NCI-H1417 (cell line): ENCODE measurements around the gene MXD1.
"Not testable (repeated sequence)": the region's sequence is repeated elsewhere in the genome, so short reads cannot be mapped to it uniquely, and the experiment has no call there.

Experiments used
- DNase-seq, 3 experiments: peaks; one replicate each; lab custom pipeline; 2025; lab: John Stamatoyannopoulos, UW

MXD1 gene

GRCh38 chr2:69933839-69934613, 19.1 kb downstream of the MXD1 start:
- no peak for DNase-seq

DNA sequence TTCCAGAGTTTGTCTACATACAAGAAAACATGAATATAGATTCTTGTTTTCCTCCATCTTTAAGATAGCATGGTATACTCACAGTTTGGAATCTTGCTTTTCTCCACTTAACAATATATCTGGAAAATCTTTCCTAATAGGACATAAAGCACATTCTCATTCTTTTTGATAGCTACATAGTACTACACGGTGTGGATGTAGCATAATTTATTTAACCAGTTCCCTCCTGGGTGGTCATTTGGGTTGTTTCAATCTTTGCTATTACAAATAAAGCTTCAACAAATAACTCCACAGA, 19.7 kb downstream of the MXD1 start:
- DNase-seq: no peak

DNA sequence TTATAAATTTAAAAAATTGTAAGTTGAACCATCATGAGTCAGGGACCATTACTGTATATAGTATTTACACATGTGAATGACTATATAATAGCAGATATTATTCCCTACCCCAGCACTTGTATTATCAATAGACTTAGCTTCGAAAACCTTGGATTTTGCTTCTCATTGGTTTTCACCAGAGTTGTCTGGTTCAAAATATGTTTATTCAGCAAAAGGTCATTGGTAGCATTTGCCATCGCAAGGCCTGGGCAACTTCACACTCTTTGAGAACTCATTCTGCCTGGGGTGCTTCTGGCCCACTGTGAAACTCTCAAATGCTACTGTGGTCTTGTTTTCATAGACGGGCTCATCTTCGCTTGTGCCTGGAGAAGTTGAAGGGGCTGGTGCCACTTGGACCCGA, 20.1 kb downstream of the MXD1 start:
- DNase-seq: no peak

- no peak for DNase-seq
Observed at GRCh38 chr2:69936906-69937305, 22.0 kb downstream of the MXD1 start.

DNA sequence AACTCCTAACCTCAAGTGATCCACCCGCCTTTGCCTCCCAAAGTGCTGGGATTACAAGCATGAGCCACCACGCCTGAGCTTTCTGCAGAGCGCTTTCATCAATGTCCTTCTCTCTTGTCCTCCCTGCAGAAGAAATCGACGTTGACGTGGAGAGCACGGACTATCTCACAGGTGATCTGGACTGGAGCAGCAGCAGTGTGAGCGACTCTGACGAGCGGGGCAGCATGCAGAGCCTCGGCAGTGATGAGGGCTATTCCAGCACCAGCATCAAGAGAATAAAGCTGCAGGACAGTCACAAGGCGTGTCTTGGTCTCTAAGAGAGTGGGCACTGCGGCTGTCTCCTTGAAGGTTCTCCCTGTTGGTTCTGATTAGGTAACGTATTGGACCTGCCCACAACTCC, 23.1 kb downstream of the MXD1 start:
- DNase-seq: no peak

GRCh38 chr2:69939722-69940121, 24.8 kb downstream of the MXD1 start:
- no peak for DNase-seq

DNA sequence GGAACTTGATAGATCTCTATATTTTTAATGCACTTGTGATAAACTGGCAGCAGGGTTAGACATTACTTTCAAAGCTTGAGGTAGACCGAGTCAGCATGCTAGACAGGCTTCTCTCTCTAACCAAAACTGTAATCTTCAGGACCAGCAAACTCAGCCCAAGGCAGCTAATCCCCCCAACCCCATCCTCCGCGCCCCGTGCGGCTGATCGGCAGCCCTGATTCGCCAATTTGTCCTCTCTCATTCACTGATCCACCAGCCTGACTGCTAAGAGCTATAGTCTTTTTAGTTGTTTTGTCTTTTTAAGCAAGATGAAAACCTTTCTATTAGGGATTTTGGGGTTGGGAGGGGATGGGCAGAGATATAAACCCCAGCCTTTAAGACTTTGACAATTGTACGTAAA, 25.8 kb downstream of the MXD1 start:
- no peak for DNase-seq

- peak in 1 of 3 experiments; percentile 21 for DNase-seq
Observed at GRCh38 chr2:69943000-69943842, 28.3 kb downstream of the MXD1 start.

DNA sequence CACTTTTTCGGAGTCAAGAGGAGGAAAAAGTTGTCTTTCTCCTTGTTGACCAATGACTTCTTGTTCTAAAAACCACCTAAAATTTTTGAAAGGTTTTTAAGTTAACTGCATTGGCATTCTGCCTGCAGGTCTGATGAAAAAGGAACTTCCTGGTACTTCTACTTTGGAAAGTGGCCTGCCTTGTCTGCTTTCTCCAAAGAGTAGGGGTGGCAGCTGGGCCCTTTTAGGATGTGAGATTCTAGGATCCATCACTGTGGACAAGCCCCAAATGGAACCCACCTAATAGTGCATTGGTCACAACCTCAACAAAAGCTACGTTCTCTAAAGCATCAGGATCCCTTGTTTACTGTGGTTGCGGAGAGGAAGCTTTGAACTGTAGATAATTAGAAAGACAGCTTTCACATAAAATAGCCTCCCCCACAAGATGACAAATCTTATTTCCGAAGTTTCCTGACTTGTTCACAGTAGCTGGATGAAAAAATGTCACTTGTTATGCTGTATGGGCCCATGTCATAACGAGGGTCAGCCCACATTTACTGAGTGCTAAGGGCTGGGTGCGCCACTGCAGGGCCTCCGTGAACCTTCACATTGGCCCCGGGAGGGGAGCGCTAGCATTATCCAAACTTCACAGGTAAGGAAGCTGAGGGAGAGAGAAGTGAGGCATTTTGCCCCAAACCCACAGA, 29.1 kb downstream of the MXD1 start:
- no peak for DNase-seq

- no peak for DNase-seq
Observed at GRCh38 chr2:69944756-69945155, 29.8 kb downstream of the MXD1 start.

DNA sequence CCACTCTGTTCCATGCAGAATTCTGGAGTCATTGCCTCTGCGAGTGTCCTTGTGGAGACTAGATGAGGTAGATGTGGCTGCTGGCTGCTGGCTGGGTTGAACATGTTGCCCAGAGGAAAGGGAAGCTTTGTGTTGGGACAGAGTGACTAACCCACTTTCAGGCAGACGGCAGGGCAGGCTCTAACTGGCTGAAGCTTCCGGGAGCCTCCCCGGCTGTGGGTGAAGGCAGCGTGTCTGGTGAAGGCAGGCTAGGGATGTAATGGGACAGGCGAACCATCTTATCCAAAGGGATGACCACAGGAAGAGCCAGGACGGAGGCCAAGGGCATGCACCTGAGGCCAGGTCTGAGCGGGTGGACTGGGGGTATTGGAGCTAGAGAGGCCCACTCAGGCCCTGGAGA, 30.5 kb downstream of the MXD1 start:
- no peak for DNase-seq

GRCh38 chr2:69945941-69946340, 31.0 kb downstream of the MXD1 start:
- no peak for DNase-seq

- DNase-seq: no peak
Observed at GRCh38 chr2:69946351-69947324, 31.7 kb downstream of the MXD1 start.

- DNase-seq: no peak
Observed at GRCh38 chr2:69947325-69947931, 32.5 kb downstream of the MXD1 start.

DNA sequence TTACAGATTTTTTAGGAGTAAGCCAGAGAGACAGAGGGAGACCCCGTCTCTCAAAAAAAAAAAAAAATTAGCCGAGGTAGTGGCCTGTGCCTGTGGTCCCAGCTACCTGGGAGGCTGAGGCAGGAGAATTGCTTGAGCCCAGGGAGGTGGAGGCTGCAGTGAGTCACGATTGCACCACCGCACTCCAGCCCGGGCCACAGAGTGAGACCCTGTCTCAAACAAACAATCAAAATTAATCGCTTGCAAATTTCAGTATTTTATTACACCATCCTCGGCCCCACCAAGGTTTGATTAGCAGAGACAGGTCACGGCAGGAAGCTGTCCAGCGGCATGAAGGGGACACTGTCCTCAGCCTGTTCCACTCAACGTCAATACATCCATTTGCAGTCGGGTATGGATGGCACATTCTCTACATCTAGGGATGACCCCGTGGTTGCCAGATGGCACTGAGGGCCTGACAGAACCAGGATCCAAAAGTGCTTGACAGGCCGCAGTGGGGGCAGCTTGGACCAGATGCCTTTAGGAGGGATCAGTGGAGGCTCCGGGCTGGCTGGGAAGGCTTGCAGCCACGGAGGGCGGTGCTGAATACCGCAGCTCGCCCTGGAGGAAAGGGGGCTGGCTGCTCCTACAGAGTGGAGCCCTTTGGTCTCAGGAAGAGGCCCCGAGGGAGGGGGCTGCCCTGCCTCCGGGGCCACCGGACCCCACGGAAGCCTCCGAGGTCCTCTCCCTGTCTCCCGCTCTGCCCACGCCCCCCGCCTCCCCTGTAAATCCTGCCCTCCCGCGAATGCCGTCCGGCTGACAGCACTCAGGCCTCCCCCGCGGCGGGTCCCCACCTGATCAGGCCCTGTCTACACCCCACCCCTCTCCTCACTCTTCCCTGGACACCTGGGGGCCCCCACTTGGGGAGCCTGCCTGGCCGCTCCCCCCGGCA, 33.4 kb downstream of the MXD1 start:
- DNase-seq: no peak

DNA sequence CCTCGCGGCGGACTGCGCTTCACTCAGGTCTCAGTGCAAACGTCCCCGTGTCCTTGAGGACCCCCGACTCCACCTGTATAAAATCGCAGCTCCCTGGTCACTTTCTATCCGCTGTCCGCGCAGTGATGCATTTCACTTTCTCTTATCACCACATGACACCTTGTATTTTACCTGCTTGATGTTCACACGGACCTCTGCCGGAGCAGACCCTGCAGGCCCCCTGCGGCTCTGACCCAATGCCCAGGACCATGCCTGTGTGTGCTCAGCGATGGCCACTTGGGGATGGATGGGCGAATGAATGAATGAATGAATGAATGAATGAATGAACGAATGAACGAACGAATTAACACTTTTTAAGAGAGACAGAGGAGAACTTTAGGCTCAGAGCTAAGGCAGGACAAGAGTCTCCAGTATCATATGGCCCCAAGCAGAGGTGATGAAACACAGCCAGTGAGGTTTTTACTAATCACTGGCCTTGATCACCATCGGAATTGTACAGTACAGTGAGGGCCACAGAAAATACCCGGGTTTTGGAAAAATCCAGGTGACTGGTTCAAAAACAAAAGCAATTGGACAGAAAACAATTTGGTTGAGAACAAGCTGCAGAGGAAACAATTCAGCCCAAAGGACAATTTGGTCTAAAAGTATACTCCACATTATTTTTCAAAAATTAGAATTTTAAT, 34.2 kb downstream of the MXD1 start:
- no peak for DNase-seq

GRCh38 chr2:69950241-69950640, 35.3 kb downstream of the MXD1 start:
- DNase-seq: no peak

DNA sequence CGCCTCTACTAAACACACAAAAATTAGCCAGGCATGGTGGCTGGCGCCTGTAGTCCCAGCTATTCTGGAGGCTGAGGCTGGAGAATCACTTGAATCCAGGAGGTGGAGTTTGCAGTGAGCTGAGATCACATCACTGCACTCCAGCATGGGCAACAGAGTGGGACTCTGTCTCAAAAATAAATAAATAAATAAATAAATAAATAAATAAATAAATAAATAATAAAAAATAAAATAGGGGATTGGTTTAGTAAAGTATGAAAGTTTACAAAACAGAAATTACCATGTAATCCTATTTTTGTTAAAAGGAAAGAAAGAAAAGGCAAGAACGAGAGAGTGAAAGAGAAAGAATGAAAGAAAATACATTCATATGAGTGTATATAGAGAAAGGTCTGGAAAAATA, 35.8 kb downstream of the MXD1 start:
- not testable (repeated sequence) for DNase-seq

- DNase-seq: no peak
Observed at GRCh38 chr2:69952336-69953115, 37.6 kb downstream of the MXD1 start.
